ENCODE data around the gene FAM131C. TPM values are rescaled to one million over a fixed set of nuclear protein-coding genes. Genes with fewer than 3 reads are reported as not detected.

FAM131C gene
- total and polyA plus RNA-seq, 2 experiments from 2014 or later: 0.71 to 1.3 TPM

GRCh38 chr1:16015960-16016901 lies 57.2 kb downstream of the FAM131C start:
- no peaks in the 10 kb centered on the region for H3K36me3 ChIP-seq (ENCODE audit: insufficient read depth)
- H3K27me3 Mint-ChIP-seq (ENCODE audit: insufficient read depth, low read depth, poor library complexity): peaks cover 23% of the 10 kb centered on the region
- ATAC-seq (peak; percentile 2), DNase-seq (ENCODE audit: low spot score) (peak; percentile 50)
- no peak overlapping the region for H3K4me3 Mint-ChIP-seq
- H3K27ac ChIP-seq (ENCODE audit: low read depth): no peak overlapping the region
- H4K20me1 ChIP-seq (replicated peaks; ENCODE audit: insufficient read depth): no peaks in the 10 kb centered on the region
- no peak overlapping the region for H2AFZ ChIP-seq
- no peaks in the 10 kb centered on the region for H3K79me2 ChIP-seq (replicated peaks; ENCODE audit: insufficient read depth)
- no peaks in the 10 kb centered on the region; the same call in 1 of the 2 replicates for H3F3A ChIP-seq (replicated peaks; ENCODE audit: low read depth)
- H3K36me3 Mint-ChIP-seq (ENCODE audit: low read depth): no peaks in the 10 kb centered on the region
- TF ChIP-seq EZH2 (IDR thresholded peaks at IDR 0.05; ENCODE audit: low read depth, unreplicated experiment) (no peak), REST (IDR thresholded peaks at IDR 0.05; ENCODE audit: unreplicated experiment) (no peak), POLR2AphosphoS5 (IDR thresholded peaks at IDR 0.05; ENCODE audit: low read depth) (no peak), ZNF462 (CRISPR knock-in tag; IDR thresholded peaks at IDR 0.05) (no peak)
- H3K9me3 Mint-ChIP-seq: no peaks in the 10 kb centered on the region
- no peak overlapping the region for H3K27ac Mint-ChIP-seq
- H3K4me1 Mint-ChIP-seq: peaks cover 65% of the 10 kb centered on the region
- H3K27me3 ChIP-seq (ENCODE audit: insufficient read depth): no peaks in the 10 kb centered on the region
- no peak overlapping the region for H3K4me3 ChIP-seq
- H3K4me2 ChIP-seq: peak overlapping the region; percentile 64
- H3K9me2 ChIP-seq (ENCODE audit: insufficient read depth): no peaks in the 10 kb centered on the region
- H3K4me1 ChIP-seq (ENCODE audit: insufficient read depth): peaks cover 38% of the 10 kb centered on the region

Data from GM23338 (cell line).